Measurements from ENCODE around the gene ATG16L1.

DNA sequence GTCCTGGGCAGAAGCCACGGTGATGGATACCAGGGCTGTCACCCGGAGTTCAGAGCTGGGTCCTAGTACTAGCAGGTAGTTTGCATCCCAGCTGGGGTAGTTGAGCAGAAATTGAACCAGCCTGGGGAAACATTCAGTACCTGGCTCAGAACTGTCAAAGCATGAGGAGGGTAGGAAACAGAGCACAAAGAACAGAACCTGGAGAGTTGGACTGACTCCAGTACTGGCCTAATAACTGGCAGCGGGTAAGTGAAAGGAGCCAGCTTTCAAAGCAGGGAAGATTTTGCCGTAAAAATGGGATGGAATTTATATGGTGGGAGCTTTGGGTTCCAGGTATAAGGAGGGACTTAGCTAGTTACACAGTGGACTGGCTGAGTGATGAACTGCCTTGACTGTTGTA is 23.8 kb downstream of the ATG16L1 start:
- TF ChIP-seq POLR2A (IDR thresholded peaks at IDR 0.05) (no peak), EP300 (IDR thresholded peaks at IDR 0.05) (no peak)
- TF ChIP-seq, protein P1, sequence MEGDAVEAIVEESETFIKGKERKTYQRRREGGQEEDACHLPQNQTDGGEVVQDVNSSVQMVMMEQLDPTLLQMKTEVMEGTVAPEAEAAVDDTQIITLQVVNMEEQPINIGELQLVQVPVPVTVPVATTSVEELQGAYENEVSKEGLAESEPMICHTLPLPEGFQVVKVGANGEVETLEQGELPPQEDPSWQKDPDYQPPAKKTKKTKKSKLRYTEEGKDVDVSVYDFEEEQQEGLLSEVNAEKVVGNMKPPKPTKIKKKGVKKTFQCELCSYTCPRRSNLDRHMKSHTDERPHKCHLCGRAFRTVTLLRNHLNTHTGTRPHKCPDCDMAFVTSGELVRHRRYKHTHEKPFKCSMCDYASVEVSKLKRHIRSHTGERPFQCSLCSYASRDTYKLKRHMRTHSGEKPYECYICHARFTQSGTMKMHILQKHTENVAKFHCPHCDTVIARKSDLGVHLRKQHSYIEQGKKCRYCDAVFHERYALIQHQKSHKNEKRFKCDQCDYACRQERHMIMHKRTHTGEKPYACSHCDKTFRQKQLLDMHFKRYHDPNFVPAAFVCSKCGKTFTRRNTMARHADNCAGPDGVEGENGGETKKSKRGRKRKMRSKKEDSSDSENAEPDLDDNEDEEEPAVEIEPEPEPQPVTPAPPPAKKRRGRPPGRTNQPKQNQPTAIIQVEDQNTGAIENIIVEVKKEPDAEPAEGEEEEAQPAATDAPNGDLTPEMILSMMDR (IDR thresholded peaks at IDR 0.05), result no peak
